Activated naive CD8-positive, alpha-beta T cell treated with anti-CD3 and anti-CD28 coated beads, Interleukin-2, amount 50 U/mL, for 16 hours (primary cell): ENCODE measurements around the gene TAL2.
"Not testable (repeated sequence)": the region's sequence is repeated elsewhere in the genome, so short reads cannot be mapped to it uniquely, and the experiment has no call there.

Source experiments
- DNase-seq: peaks from one replicate; pipeline ENCODE4 v3.0.0-alpha.2; 2020; ENCODE audit warnings: low read depth, low spot score

Gene TAL2

DNA sequence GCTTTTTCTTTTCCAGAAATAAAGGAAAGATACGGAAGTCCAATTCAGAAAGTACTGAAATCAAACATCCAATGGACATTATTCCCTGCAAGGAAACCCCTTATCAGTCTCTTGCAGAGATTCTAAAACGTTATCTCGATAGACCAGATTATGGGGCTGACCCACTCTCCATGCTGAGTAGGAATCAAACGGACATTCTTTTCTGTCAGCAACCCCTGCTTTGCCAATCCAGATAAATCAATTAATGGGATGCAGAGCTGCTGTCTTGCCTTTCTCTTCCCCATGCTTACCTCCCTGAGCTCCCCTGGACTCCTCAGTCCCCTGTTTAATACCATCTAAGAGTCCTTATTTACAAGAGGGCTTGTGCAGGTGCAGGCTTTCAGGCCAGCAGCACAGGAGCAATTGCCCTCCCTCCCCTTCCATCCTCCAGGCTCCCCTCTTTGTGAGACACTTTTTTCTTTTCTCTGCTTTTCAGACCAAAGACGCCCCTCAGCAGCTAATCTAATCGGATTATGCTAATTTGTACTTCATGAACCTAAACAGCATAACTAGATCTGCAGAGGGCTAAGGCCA lies 14.2 kb downstream of the TAL2 start:
- no peak for DNase-seq

- DNase-seq, result no peak
These were observed 15.9 kb downstream of the TAL2 start for GRCh38 chr9:105678163-105678562.

DNA sequence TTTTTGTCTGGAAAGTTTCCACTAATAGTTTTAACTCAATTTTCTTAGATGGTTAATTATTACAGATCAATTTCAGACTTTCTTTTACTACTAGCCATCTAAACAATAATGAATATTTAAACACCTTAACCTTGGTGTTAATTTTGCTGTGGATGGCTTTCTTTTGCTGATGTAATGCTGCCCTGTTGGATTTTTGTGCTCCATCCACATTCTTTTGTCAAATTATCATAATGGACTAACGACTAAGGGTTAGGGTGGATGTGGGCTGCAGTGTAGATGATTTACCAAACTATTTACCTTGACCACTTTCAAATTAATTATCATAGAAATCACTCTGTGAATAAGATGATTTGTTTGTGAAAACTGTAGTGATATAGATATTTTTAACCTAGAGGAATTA lies 16.5 kb downstream of the TAL2 start:
- DNase-seq, result no peak

GRCh38 chr9:105679257-105680022 lies 17.2 kb downstream of the TAL2 start:
- DNase-seq, result no peak

DNA sequence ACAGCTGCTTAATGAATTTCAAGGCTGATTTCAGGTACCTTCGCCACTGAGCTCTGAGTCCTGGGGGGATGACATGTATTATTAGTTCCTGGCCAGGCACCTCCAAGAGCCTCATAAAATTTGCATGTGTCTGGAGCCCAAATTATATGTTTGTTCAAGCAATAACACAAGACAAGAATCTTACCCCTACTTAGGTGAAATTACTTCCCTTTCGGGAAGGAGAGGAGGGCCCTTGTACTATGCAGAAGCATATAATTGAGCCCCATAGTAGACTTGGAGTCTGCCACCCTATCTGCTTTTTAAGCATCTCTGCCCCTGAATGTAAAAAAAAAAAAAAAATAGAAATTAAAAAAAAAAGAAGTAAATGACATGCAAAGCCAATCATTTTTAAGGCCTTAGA lies 19.1 kb downstream of the TAL2 start:
- no peak for DNase-seq

DNA sequence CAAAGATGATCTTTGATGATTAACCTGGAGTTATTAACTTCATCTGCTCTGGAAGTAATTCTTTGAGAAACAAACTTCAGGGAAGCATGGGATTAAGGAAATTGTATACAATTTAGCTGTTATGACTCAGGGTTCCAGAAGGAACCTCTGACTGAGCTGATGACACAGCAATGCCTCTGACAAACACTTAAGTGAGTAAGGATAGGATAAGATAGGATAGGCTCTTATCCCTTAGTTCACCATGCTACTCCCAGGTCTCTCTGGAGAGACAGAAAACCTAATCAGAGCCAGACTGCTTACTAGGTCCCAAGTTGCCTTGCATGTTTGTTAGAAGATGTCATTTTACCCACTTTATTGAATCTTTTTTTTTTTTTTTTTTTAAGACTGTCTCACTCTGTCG lies 19.5 kb downstream of the TAL2 start:
- no peak for DNase-seq

DNA sequence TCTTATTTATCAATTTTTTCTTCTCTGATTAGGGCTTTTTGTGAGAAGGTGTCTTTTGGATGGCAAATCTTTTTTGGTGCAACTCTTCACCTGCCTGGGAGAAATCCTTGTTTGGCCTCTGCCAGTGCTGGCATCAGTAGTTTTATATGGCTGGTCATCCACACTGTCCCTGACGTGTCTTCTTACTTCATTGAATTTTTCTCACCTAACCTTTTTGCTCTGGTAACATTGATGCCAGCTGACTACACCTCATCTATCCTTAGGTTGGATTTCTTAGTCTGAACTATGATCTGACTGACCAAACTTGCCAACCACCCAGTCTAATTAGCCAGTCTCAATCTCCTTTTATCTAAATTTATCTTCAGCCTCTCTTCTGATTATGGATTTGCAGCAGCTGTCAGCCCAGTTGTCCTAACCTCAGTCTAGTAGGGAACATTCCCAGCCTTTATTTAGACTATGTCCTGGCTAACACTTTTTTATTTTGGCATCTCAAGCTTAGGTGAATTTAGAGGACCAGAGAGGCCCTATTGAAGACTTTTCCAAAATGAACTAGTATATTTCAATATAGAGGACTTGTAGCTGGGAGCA lies 21.5 kb downstream of the TAL2 start:
- DNase-seq, result no peak

DNA sequence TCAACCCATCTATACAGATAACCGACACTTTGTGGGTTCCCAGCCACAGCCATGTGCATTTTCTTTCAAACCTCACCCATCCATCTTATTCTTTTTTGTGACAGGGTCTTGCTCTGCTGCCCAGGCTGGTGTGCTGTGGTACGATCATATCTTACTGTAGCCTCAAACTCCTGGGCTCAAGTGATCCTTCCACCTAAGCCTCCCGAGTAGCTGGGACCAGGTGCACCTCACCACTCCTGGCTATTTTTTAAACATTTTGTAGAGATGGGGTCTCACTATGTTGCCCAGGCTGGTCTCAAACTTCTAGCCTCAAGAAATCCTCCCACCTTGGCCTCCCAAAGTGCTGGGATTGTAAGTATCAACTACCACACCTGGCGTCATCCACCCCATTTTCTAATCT lies 24.7 kb downstream of the TAL2 start:
- no peak for DNase-seq

GRCh38 chr9:105690742-105691141 lies 28.5 kb downstream of the TAL2 start:
- no peak for DNase-seq

GRCh38 chr9:105693435-105694189 lies 31.4 kb downstream of the TAL2 start:
- DNase-seq, result no peak

DNA sequence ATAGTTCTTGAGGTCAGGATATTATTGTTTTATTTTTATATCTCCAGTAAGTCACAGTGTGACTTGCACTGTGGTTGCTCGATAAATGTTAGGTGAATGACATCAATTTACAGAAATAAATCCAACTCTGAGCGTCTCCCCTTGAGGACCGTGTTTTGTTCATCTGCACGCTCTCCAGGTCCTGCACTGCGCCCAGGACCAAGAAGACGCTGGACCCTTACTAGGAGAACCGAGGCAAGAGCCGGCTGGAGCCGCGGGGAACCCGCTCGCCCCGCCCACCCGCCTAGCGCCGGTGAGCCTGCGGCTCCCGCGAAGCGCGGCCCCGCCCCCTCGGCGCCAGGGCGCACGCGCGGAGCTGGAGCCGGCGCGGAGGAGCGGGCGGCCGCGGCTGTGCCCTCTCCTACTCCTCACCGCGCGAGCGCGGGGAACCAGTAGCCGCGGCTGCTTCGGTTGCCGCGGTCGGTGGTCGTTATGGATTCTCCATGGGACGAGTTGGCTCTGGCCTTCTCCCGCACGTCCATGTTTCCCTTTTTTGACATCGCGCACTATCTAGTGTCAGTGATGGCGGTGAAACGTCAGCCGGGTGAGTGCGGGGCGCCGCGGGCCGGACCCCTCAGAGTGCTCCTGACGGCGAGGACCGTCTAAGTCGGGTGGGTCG lies 32.1 kb downstream of the TAL2 start, which contains the start of gene TMEM38B:
TSS of gene TMEM38B (plus strand) at position 352 of the 658 bp plus-strand sequence. CDS start at position 472, 120 bp downstream.
- DNase-seq, result peak; percentile 38

DNA sequence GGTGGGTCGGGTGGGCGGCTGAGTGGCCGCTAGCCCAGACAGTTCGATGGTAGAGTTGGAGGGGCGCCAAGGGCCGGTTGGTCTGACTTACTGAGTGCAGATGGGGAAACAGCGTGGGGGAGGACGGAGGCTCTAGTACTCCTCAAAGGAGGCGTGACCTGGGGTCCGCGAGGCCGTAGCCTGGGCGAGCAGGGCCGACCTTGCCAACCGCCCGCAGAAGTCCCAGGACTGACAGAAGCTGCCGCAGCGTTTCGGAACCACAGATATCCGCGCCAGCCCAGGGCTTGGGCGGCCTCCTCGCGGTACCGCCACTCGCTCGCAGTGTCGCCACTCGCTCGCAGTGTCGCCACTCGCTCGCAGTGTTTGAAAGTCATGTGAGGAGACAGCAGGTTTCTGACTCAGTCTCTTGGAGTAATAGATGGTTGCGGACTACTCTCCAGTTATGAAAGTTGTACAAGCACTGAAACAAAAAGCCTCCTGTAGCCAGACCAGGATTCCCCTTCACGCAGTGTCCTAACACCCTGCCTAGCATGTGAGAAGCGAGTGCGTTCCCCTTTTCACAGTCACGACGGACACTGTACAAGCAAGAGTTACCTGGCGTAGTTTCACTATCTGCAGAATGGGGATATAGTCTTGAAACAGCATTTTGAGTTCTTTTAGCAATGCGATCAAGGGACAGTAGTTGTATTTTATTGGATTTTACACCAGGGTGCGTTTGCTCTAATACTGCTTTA lies 32.8 kb downstream of the TAL2 start:
- DNase-seq, result peak; percentile 3

DNA sequence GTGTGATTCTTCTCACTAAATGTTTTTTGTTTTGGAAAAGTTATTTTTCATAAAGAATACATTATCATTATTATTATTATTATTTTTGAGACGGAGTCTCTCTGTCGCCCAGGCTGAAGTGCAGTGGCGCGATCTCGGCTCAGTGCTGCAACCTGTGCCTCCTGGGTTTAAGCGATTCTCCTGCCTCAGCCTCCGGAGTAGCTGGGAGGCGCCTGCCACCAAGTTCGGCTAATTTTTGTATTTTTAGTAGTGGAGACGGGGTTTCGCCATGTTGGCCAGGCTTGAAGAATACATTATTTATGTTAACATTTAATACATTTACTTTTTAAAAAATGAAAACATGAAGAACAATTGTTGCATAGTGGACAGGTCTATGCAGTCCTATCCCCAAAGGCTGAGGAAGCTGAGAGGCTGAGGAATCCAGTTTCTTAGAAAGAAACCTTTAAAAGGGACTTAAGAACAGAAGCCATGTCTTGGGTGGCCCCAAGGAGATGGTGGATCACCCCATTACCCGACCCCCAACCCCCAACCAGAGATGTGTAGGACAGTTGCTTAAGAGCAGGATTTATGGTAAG lies 34.0 kb downstream of the TAL2 start:
- no peak for DNase-seq

DNA sequence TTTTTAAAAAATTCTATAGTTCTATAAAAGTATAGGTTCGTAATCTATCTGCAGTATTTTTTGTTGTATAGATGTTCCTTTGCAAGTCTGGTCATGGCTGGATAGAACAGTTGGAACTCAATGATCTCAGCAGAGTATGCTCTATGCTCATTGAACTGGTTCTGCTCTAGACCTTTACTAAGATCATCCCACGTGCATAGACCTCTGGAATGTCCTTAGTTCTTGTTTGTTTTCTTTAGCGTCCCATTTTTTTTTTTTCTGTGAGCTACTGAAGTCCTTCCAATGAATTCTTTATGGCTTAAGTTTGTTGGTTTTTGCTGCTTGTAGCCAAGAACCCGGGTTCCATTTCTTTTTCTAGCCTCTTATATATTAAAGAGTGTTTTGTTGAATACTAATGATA lies 35.6 kb downstream of the TAL2 start:
- no peak for DNase-seq

- DNase-seq, result no peak
These were observed 36.2 kb downstream of the TAL2 start for GRCh38 chr9:105698348-105698870.

DNA sequence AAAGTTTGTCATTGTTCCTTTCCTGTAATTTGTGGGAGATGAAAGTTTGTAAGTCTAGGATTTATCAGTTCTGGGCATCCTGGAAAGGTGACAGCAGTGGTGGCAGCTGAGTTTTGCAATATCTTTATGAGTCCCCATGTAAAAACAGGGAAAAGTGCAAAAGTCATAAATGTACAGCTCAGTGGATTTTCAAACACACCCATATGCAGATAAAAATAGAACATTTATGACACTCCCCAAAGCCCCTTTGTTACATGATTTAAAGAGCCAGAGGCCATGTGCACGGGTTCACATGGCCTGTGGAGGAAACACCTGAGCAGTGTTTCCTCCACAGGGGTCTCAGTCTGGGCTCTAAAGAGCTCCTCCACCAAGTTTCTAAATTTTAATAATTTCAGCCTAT lies 38.4 kb downstream of the TAL2 start:
- DNase-seq, result no peak

- no peak for DNase-seq
These were observed 38.9 kb downstream of the TAL2 start for GRCh38 chr9:105701145-105701544.

- no peak for DNase-seq
These were observed 40.0 kb downstream of the TAL2 start for GRCh38 chr9:105702207-105702606.

GRCh38 chr9:105703638-105704037 lies 41.4 kb downstream of the TAL2 start:
- not testable (repeated sequence) for DNase-seq

DNA sequence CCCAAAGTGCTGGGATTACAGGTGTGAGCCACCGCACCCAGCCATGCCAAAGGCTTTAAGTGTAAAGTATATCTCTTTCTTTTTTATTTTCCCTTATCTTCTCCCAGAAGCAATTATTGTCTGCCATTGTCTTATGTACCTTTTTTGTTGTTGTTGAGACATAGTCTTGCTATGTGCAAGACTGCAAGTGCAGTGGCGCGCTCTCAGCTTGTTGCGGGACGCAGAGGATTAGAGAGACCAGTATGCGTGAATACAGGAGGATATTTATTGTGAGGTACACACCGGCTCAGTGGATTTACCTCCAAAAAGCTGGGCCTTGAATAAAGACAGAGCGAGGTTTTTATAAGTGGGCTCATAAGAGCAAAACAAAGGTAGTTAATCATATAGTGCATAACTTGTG lies 43.9 kb downstream of the TAL2 start:
- no peak for DNase-seq
